ENCODE data around the gene IL16.

- TF ChIP-seq, protein P1, sequence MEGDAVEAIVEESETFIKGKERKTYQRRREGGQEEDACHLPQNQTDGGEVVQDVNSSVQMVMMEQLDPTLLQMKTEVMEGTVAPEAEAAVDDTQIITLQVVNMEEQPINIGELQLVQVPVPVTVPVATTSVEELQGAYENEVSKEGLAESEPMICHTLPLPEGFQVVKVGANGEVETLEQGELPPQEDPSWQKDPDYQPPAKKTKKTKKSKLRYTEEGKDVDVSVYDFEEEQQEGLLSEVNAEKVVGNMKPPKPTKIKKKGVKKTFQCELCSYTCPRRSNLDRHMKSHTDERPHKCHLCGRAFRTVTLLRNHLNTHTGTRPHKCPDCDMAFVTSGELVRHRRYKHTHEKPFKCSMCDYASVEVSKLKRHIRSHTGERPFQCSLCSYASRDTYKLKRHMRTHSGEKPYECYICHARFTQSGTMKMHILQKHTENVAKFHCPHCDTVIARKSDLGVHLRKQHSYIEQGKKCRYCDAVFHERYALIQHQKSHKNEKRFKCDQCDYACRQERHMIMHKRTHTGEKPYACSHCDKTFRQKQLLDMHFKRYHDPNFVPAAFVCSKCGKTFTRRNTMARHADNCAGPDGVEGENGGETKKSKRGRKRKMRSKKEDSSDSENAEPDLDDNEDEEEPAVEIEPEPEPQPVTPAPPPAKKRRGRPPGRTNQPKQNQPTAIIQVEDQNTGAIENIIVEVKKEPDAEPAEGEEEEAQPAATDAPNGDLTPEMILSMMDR (IDR thresholded peaks at IDR 0.05; ENCODE audit: borderline replicate concordance, extremely low read depth, low read length, poor library complexity, severe bottlenecking): no peak
- TF ChIP-seq EZH2 (IDR thresholded peaks at IDR 0.05; ENCODE audit: borderline replicate concordance, low read depth, low read length, severe bottlenecking): no peak
Observed at GRCh38 chr15:81279621-81280485, 83.2 kb downstream of the IL16 start.

Data from DND-41 (cell line).